Measurements from ENCODE around the gene RNF115.

The RNF115 gene

GRCh38 chr1:145786271-145786670 lies 37.6 kb downstream of the RNF115 start:
- H3K27ac ChIP-seq (replicated peaks), result no peak overlapping the region
- no peak overlapping the region for H3K4me3 ChIP-seq (replicated peaks; ENCODE audit: insufficient read depth, low read length)
- H3K27me3 ChIP-seq (ENCODE audit: insufficient read depth, poor library complexity, severe bottlenecking), result no peaks in the 10 kb centered on the region
- no peak for DNase-seq (ENCODE audit: low read depth in 1 of 2, low spot score in 1 of 2)
- TF ChIP-seq GABPA (IDR thresholded peaks at IDR 0.05; ENCODE audit: low read depth) (no peak), CTCF (IDR thresholded peaks at IDR 0.05; ENCODE audit: insufficient read depth, low read length) (no peak), POLR2AphosphoS5 (IDR thresholded peaks at IDR 0.05; ENCODE audit: low read depth) (no peak), SPI1 (IDR thresholded peaks at IDR 0.05; ENCODE audit: borderline replicate concordance, low read depth) (no peak)
- TF ChIP-seq, protein P1, sequence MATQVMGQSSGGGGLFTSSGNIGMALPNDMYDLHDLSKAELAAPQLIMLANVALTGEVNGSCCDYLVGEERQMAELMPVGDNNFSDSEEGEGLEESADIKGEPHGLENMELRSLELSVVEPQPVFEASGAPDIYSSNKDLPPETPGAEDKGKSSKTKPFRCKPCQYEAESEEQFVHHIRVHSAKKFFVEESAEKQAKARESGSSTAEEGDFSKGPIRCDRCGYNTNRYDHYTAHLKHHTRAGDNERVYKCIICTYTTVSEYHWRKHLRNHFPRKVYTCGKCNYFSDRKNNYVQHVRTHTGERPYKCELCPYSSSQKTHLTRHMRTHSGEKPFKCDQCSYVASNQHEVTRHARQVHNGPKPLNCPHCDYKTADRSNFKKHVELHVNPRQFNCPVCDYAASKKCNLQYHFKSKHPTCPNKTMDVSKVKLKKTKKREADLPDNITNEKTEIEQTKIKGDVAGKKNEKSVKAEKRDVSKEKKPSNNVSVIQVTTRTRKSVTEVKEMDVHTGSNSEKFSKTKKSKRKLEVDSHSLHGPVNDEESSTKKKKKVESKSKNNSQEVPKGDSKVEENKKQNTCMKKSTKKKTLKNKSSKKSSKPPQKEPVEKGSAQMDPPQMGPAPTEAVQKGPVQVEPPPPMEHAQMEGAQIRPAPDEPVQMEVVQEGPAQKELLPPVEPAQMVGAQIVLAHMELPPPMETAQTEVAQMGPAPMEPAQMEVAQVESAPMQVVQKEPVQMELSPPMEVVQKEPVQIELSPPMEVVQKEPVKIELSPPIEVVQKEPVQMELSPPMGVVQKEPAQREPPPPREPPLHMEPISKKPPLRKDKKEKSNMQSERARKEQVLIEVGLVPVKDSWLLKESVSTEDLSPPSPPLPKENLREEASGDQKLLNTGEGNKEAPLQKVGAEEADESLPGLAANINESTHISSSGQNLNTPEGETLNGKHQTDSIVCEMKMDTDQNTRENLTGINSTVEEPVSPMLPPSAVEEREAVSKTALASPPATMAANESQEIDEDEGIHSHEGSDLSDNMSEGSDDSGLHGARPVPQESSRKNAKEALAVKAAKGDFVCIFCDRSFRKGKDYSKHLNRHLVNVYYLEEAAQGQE (IDR thresholded peaks at IDR 0.05; ENCODE audit: insufficient replicate concordance, low read depth), result no peak

DNA sequence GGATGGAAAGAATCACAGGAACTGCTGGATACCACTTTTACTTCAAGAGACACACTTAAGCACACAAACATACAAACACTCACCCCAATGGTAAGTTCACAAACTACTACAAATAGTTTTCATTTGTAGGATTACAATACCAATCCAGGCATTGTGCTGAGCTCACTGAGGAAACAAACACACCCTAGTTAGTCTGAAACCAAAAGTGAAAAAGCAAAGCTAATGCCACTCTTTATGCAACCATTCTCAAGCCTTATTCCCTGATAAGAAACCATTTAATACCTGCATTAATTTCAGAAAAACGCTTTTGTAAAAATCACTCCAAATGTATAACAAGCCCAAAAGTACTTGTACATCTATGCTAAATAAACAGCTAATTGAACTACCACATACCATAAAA lies 38.3 kb downstream of the RNF115 start:
- Histone ChIP-seq H3K27me3 (ENCODE audit: insufficient read depth, poor library complexity, severe bottlenecking) (no peaks in the 10 kb centered on the region), H3K4me3 (replicated peaks; ENCODE audit: insufficient read depth, low read length) (no peak overlapping the region), H3K27ac (replicated peaks) (no peak overlapping the region)
- TF ChIP-seq POLR2AphosphoS5 (IDR thresholded peaks at IDR 0.05; ENCODE audit: low read depth), result no peak
- TF ChIP-seq, protein P1 (IDR thresholded peaks at IDR 0.05; ENCODE audit: insufficient replicate concordance, low read depth), result no peak
- no peak for TF ChIP-seq CTCF (IDR thresholded peaks at IDR 0.05; ENCODE audit: insufficient read depth, low read length)
- TF ChIP-seq GABPA (IDR thresholded peaks at IDR 0.05; ENCODE audit: low read depth), result no peak
- no peak for TF ChIP-seq SPI1 (IDR thresholded peaks at IDR 0.05; ENCODE audit: borderline replicate concordance, low read depth)
- no peak for DNase-seq (ENCODE audit: low read depth in 1 of 2, low spot score in 1 of 2)

- Histone ChIP-seq H3K4me3 (replicated peaks; ENCODE audit: insufficient read depth, low read length) (no peak overlapping the region), H3K27ac (replicated peaks) (no peak overlapping the region), H3K27me3 (ENCODE audit: insufficient read depth, poor library complexity, severe bottlenecking) (no peaks in the 10 kb centered on the region)
- TF ChIP-seq CTCF (IDR thresholded peaks at IDR 0.05; ENCODE audit: insufficient read depth, low read length) (no peak), SPI1 (IDR thresholded peaks at IDR 0.05; ENCODE audit: borderline replicate concordance, low read depth) (no peak), GABPA (IDR thresholded peaks at IDR 0.05; ENCODE audit: low read depth) (no peak), POLR2AphosphoS5 (IDR thresholded peaks at IDR 0.05; ENCODE audit: low read depth) (no peak)
- TF ChIP-seq, protein P1 (IDR thresholded peaks at IDR 0.05; ENCODE audit: insufficient replicate concordance, low read depth), result no peak
- no peak for DNase-seq (ENCODE audit: low read depth in 1 of 2, low spot score in 1 of 2)
Observed at GRCh38 chr1:145784409-145784808, 39.5 kb downstream of the RNF115 start.

Measured in HL-60 (cell line).